ENCODE measurements around the gene ACVRL1. TPM values are rescaled to one million over a fixed set of nuclear protein-coding genes. Genes with fewer than 3 reads are reported as not detected.

The ACVRL1 gene
- total RNA-seq, 2 donors from 2014 or later = 121 to 162 TPM

- Histone ChIP-seq H3K27me3 (no peaks in the 10 kb centered on the region), H3K4me3 (no peak overlapping the region), H3K27ac (peak overlapping the region; percentile 11), H3K4me1 (peaks cover 9% of the 10 kb centered on the region), H3K9me3 (no peaks in the 10 kb centered on the region), H3K9ac (ENCODE audit: low read depth in 2 of 2, low read length in 2 of 2) (no peak overlapping the region), H3K36me3 (no peaks in the 10 kb centered on the region)
- peak; percentile 78 for DNase-seq
- intact Hi-C loops (cut with DNase I) = no loop called here
- TF ChIP-seq CTCF (IDR thresholded peaks at IDR 0.05) = no peak
Observed at GRCh38 chr12:51901121-51901817, 6.0 kb upstream of the ACVRL1 start.

DNA sequence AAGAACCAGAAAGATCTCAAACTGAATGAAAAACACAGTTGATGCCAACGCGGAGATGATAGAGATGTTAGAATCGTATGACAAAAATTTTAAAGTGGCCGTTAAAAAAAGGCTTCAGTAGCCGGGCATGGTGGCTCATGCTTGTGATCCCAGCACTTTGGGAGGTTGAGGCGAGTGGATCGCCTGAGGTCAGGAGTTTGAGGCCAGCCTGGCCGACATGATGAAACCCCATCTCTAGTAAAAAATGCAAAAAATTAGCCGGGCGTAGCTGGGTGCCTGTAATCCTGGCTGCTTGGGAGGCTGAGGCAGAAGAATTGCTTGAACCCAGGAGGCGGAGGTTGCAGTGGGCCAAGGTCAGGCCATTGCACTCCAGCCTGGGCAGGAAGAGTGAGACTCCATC is 5.4 kb upstream of the ACVRL1 start:
- intact Hi-C loops (cut with DNase I) = no loop called here
- no peak for TF ChIP-seq CTCF (IDR thresholded peaks at IDR 0.05)
- peaks cover 16% of the 10 kb centered on the region for H3K4me1 ChIP-seq
- H3K36me3 ChIP-seq = no peaks in the 10 kb centered on the region
- DNase-seq = no peak
- no peaks in the 10 kb centered on the region for H3K9me3 ChIP-seq
- H3K9ac ChIP-seq (ENCODE audit: low read depth in 2 of 2, low read length in 2 of 2) = no peak overlapping the region
- no peaks in the 10 kb centered on the region for H3K27me3 ChIP-seq
- peak overlapping the region; percentile 11 for H3K27ac ChIP-seq
- no peak overlapping the region for H3K4me3 ChIP-seq

DNA sequence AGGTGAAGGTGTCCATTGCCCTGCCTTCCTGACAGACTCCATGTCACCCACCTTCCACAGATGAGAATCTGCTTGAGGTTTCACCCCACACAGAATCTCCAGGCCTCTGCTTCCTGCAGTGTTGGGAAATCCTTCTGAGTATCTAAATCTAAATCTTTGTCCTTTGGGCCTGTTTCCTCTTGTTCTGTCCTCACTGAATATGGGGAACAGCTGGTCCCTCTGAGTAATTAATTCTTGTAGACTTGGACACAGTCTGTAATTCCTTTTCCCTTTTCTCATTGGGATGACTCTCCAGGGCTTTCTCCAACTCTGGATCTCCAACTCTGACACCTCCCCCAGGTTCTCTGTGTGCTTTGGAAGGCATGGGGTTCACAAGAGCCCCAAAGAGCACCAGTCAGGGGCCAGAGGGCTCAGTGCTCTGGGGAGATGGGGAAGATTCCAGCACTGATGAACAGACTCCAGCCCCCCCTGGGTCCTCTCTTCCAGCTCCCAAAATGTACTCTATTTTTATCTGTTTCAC is 2.3 kb upstream of the ACVRL1 start:
- no peaks in the 10 kb centered on the region for H3K36me3 ChIP-seq
- intact Hi-C loops (cut with DNase I) = no loop called here
- H3K9me3 ChIP-seq = no peaks in the 10 kb centered on the region
- no peak for DNase-seq
- no peak for TF ChIP-seq CTCF (IDR thresholded peaks at IDR 0.05)
- no peaks in the 10 kb centered on the region for H3K27me3 ChIP-seq
- H3K27ac ChIP-seq = peak overlapping the region; percentile 81
- peaks cover 11% of the 10 kb centered on the region for H3K4me1 ChIP-seq
- no peak overlapping the region for H3K4me3 ChIP-seq
- H3K9ac ChIP-seq (ENCODE audit: low read depth in 2 of 2, low read length in 2 of 2) = peak overlapping the region in 1 of 2 donors; percentile 4

- Histone ChIP-seq H3K36me3 (no peaks in the 10 kb centered on the region), H3K4me3 (no peak overlapping the region), H3K27ac (peak overlapping the region; percentile 81), H3K9me3 (no peaks in the 10 kb centered on the region), H3K27me3 (no peaks in the 10 kb centered on the region), H3K4me1 (peaks cover 15% of the 10 kb centered on the region), H3K9ac (ENCODE audit: low read depth in 2 of 2, low read length in 2 of 2) (peak overlapping the region in 1 of 2 donors; percentile 80)
- TF ChIP-seq CTCF (IDR thresholded peaks at IDR 0.05) = no peak
- DNase-seq = peak; percentile 87
- intact Hi-C loops (cut with DNase I) = no loop called here
Observed at GRCh38 chr12:51905471-51906429, 1.6 kb upstream of the ACVRL1 start.

DNA sequence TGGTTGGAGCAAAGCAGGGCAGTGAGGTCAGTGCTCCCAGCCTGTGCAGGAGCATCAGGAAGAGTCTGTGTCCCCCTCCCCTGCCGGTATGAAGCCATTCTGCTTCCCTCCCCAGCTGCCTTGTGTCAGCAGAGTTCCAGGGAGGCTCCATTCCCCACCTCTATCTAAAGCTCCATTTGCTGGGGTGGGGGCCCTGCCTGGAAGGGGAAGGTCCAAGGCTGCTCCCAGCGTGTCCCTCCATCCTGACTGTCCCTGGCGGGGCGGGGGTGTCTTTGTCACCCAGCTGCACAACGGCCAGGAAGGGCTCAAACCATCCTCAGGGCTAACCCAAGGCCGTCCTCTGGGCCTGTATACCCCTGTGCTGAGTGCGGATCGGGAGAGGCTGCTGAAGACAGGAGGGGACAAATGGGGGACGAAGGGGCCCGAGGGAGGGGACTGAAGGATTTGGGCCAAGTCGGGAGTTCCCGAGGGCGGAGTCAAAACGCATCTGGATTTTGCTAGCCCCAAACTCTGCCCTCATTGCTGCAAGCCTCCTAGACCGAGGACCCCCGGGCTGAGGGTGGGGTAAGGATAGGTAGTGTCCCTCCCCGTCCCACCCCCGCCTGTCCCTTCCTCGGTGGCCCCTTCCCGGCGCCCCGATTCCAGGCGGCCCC is 748 bp upstream of the ACVRL1 start:
- H3K27ac ChIP-seq = peak overlapping the region; percentile 81
- H3K9me3 ChIP-seq = no peaks in the 10 kb centered on the region
- intact Hi-C loops (cut with DNase I) = no loop called here

More for the DNA sequence above, 748 bp upstream of the ACVRL1 start:
- peak overlapping the region; percentile 80 to 95 for H3K9ac ChIP-seq (ENCODE audit: low read depth in 2 of 2, low read length in 2 of 2)
- H3K27me3 ChIP-seq = no peaks in the 10 kb centered on the region
- H3K4me3 ChIP-seq = peak overlapping the region; percentile 66
- H3K4me1 ChIP-seq = peaks cover 23% of the 10 kb centered on the region
- H3K36me3 ChIP-seq = no peaks in the 10 kb centered on the region
- DNase-seq = no peak
- no peak for TF ChIP-seq CTCF (IDR thresholded peaks at IDR 0.05)
